Measurements from ENCODE around the gene SPAG8.

Gene SPAG8

GRCh38 chr9:35812025-35812602, at the start of gene SPAG8:
Gene SPAG8 (minus strand): TSS chr9:35812262. CDS start chr9:35812147, 115 bp downstream.
- DNase-seq = peak; percentile 88

- no peak for DNase-seq
Observed at GRCh38 chr9:35861161-35861897, 49.3 kb upstream of the SPAG8 start.

GRCh38 chr9:35859990-35860339, 47.9 kb upstream of the SPAG8 start:
- DNase-seq = no peak

GRCh38 chr9:35859310-35859989, 47.4 kb upstream of the SPAG8 start:
- DNase-seq = no peak

GRCh38 chr9:35858458-35858857, 46.4 kb upstream of the SPAG8 start:
- DNase-seq = no peak

- DNase-seq = no peak
Observed at GRCh38 chr9:35856882-35857281, 44.8 kb upstream of the SPAG8 start.

- DNase-seq = no peak
Observed at GRCh38 chr9:35856206-35856605, 44.1 kb upstream of the SPAG8 start.

GRCh38 chr9:35854091-35854762, 42.2 kb upstream of the SPAG8 start:
- no peak for DNase-seq

- no peak for DNase-seq
Observed at GRCh38 chr9:35852876-35853865, 41.1 kb upstream of the SPAG8 start.

- no peak for DNase-seq
Observed at GRCh38 chr9:35852267-35852815, 40.3 kb upstream of the SPAG8 start.

- DNase-seq = no peak
Observed at GRCh38 chr9:35847792-35848572, 35.9 kb upstream of the SPAG8 start.

- no peak for DNase-seq
Observed at GRCh38 chr9:35845824-35846771, 34.0 kb upstream of the SPAG8 start.

GRCh38 chr9:35844628-35845270, 32.7 kb upstream of the SPAG8 start:
- DNase-seq = no peak

- no peak for DNase-seq
Observed at GRCh38 chr9:35842795-35843194, 30.7 kb upstream of the SPAG8 start.

GRCh38 chr9:35842020-35842745, 30.1 kb upstream of the SPAG8 start:
- DNase-seq = no peak

GRCh38 chr9:35841645-35841900, 29.5 kb upstream of the SPAG8 start:
- no peak for DNase-seq

- DNase-seq = no peak
Observed at GRCh38 chr9:35840881-35841644, 29.0 kb upstream of the SPAG8 start.

- DNase-seq = no peak
Observed at GRCh38 chr9:35839926-35840325, 27.9 kb upstream of the SPAG8 start.
